Left ventricle myocardium inferior (tissue), 1 donor: ENCODE results near the gene ZNF205. TPM values are rescaled to one million over a fixed set of nuclear protein-coding genes. Genes with fewer than 3 reads are reported as not detected.

Experiments
- DNase-seq: peaks from one replicate; pipeline ENCODE4 v3.0.0-alpha.2; 2020
- H3K27ac ChIP-seq: fragments of 200-600 bp; replicated peaks from 2 replicates; pipeline ENCODE4 v1.8.0; 2021
- H3K27me3 ChIP-seq: fragments of 200-600 bp; 2 replicates; pipeline ENCODE4 v1.8.0; 2021; ENCODE audit warnings: low read depth
- H3K36me3 ChIP-seq: fragments of 200-600 bp; 2 replicates; pipeline ENCODE4 v1.8.0; 2021
- H3K4me1 ChIP-seq: fragments of 200-600 bp; 2 replicates; pipeline ENCODE4 v1.8.0; 2021
- H3K4me3 ChIP-seq: fragments of 200-600 bp; 2 replicates; pipeline ENCODE4 v1.8.0; 2021; ENCODE audit warnings: mild to moderate bottlenecking, moderate library complexity
- H3K9me3 ChIP-seq: fragments of 200-600 bp; replicated peaks from 2 replicates; pipeline ENCODE4 v1.8.0; 2021
- intact Hi-C: fragments of 100-400 bp; cut with micrococcal nuclease; formaldehyde crosslinking; loops from one replicate; pipeline ENCODE4 v1.11.0; 2022
- total RNA-seq: library from RNA; stranded (reverse); fragmentation: NEBNext Ultra II Directional; extraction: Animal tissue kit (Norgen Biotek cat#: 25700); gene quantifications from one replicate; pipeline ENCODE4 v1.2.1, GENCODE V29; 2021
- TF ChIP-seq, protein P1 (sequence below): fragments of 200-600 bp; IDR thresholded peaks from 2 replicates; pipeline ENCODE4 v1.8.0; 2021; ENCODE audit warnings: antibody characterized with exemption, mild to moderate bottlenecking, borderline replicate concordance
- donor health status: DM: no; HTN: yes; CAD: no; lungs with severe emphysema.

ZNF205 gene
- total RNA-seq, 1 donor from 2014 or later, result 8.0 TPM

DNA sequence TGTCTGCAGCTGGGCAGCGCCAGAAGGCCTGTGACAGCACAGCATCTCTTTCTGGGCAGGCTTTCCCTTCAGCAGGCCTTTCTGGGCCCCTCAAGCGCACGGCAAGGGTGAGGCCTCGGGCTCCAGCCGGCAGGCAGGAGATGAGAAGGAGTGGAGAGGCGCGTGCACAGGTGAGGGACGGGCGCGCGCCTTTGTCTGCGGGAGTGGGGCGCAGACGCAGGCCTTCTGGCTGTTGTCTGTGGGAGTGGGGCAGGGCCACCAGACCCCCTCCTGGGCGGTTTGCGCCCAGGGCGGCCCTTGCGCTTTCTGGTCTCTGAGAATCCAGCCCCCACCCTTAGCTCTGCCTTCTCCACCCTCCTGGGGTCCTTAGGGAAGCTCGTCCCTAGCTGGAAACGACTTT lies 6.5 kb downstream of the ZNF205 start:
- H3K27me3 ChIP-seq, result no peaks in the 10 kb centered on the region
- H3K36me3 ChIP-seq, result peaks cover 59% of the 10 kb centered on the region

GRCh38 chr16:3119286-3119685 lies 6.9 kb downstream of the ZNF205 start:
- H3K9me3 ChIP-seq, result no peaks in the 10 kb centered on the region
- H3K27ac ChIP-seq, result no peak overlapping the region
- no peak for DNase-seq
- peaks cover 59% of the 10 kb centered on the region for H3K36me3 ChIP-seq
- TF ChIP-seq, protein P1, sequence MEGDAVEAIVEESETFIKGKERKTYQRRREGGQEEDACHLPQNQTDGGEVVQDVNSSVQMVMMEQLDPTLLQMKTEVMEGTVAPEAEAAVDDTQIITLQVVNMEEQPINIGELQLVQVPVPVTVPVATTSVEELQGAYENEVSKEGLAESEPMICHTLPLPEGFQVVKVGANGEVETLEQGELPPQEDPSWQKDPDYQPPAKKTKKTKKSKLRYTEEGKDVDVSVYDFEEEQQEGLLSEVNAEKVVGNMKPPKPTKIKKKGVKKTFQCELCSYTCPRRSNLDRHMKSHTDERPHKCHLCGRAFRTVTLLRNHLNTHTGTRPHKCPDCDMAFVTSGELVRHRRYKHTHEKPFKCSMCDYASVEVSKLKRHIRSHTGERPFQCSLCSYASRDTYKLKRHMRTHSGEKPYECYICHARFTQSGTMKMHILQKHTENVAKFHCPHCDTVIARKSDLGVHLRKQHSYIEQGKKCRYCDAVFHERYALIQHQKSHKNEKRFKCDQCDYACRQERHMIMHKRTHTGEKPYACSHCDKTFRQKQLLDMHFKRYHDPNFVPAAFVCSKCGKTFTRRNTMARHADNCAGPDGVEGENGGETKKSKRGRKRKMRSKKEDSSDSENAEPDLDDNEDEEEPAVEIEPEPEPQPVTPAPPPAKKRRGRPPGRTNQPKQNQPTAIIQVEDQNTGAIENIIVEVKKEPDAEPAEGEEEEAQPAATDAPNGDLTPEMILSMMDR, result no peak
- no peak overlapping the region for H3K4me3 ChIP-seq
- H3K27me3 ChIP-seq, result no peaks in the 10 kb centered on the region
- H3K4me1 ChIP-seq, result peaks cover 22% of the 10 kb centered on the region
- intact Hi-C loops, result no loop called here

More for the DNA sequence above, 6.5 kb downstream of the ZNF205 start:
- H3K4me3 ChIP-seq, result no peak overlapping the region
- no peaks in the 10 kb centered on the region for H3K9me3 ChIP-seq
- TF ChIP-seq, protein P1, result no peak
- intact Hi-C loops, result no loop called here
- DNase-seq, result no peak
- H3K27ac ChIP-seq, result no peak overlapping the region
- H3K4me1 ChIP-seq, result peaks cover 25% of the 10 kb centered on the region

- Histone ChIP-seq H3K27ac (no peak overlapping the region), H3K4me3 (no peak overlapping the region), H3K27me3 (no peaks in the 10 kb centered on the region), H3K4me1 (peaks cover 21% of the 10 kb centered on the region), H3K36me3 (peaks cover 58% of the 10 kb centered on the region), H3K9me3 (no peaks in the 10 kb centered on the region)
- TF ChIP-seq, protein P1, result no peak
- DNase-seq, result no peak
- intact Hi-C loops, result loop anchor here (10.0 kb wide), 1 partner anchor 65 kb away; no protein-coding TSS in a partner anchor
Measured at GRCh38 chr16:3119701-3120408, 7.5 kb downstream of the ZNF205 start.

- H3K27ac ChIP-seq, result no peak overlapping the region
- DNase-seq, result no peak
- intact Hi-C loops, result loop anchor here (10.0 kb wide), 1 partner anchor 66 kb away; no protein-coding TSS in a partner anchor
Measured at GRCh38 chr16:3120435-3120834, 8.0 kb downstream of the ZNF205 start.

GRCh38 chr16:3121851-3122467 lies 9.6 kb downstream of the ZNF205 start:
- Histone ChIP-seq H3K9me3 (no peaks in the 10 kb centered on the region), H3K4me3 (no peak overlapping the region), H3K27ac (no peak overlapping the region), H3K4me1 (peaks cover 30% of the 10 kb centered on the region), H3K27me3 (no peaks in the 10 kb centered on the region), H3K36me3 (peaks cover 37% of the 10 kb centered on the region)
- no peak for DNase-seq
- intact Hi-C loops, result loop anchor here (10.0 kb wide), 1 partner anchor 67 kb away; no protein-coding TSS in a partner anchor
- TF ChIP-seq, protein P1, result no peak

More at GRCh38 chr16:3120435-3120834, 8.0 kb downstream of the ZNF205 start:
- Histone ChIP-seq H3K27me3 (no peaks in the 10 kb centered on the region), H3K4me1 (peaks cover 26% of the 10 kb centered on the region), H3K36me3 (peaks cover 53% of the 10 kb centered on the region), H3K4me3 (no peak overlapping the region), H3K9me3 (no peaks in the 10 kb centered on the region)
- TF ChIP-seq, protein P1, result no peak
